Karpas-422 (cell line): Measurements from ENCODE around the gene CDC5L. TPM values are rescaled to one million over a fixed set of nuclear protein-coding genes. Genes with fewer than 3 reads are reported as not detected.

Experiments used
- DNase-seq: peaks from one replicate; pipeline ENCODE4 v3.0.0-alpha.2; 2015
- H2AFZ ChIP-seq: fragments of 200-600 bp; sonication (generic); 2 replicates; pipeline ENCODE4 v1.6.1; 2014; ENCODE audit warnings: antibody characterized with exemption, low read length, mixed read lengths
- H3K27ac ChIP-seq: fragments of 200-600 bp; sonication (generic); 2 replicates; pipeline ENCODE4 v1.5.1; 2014; ENCODE audit warnings: mild to moderate bottlenecking, low read length, moderate library complexity
- H3K27me3 ChIP-seq: fragments of 200-600 bp; sonication (generic); 2 replicates; pipeline ENCODE4 v1.6.1; 2014; ENCODE audit warnings: low read length, mixed read lengths
- H3K36me3 ChIP-seq: fragments of 200-600 bp; sonication (generic); 2 replicates; pipeline ENCODE4 v1.6.1; 2014; ENCODE audit warnings: low read length, mixed read lengths; ENCODE audit not compliant: insufficient read depth
- H3K4me1 ChIP-seq: fragments of 200-600 bp; sonication (generic); 2 replicates; pipeline ENCODE4 v1.6.1; 2014; ENCODE audit warnings: mild to moderate bottlenecking, low read length, mixed read lengths
- H3K4me2 ChIP-seq: fragments of 200-600 bp; sonication (generic); 2 replicates; pipeline ENCODE4 v1.6.1; 2014; ENCODE audit warnings: low read length, low read depth, mild to moderate bottlenecking; ENCODE audit not compliant: poor library complexity, severe bottlenecking
- H3K4me3 ChIP-seq: fragments of 200-600 bp; sonication (generic); 2 replicates; pipeline ENCODE4 v1.5.1; 2014; ENCODE audit warnings: mild to moderate bottlenecking, antibody characterized with exemption, low read length, mixed read lengths
- H3K79me2 ChIP-seq: fragments of 200-600 bp; sonication (generic); 2 replicates; pipeline ENCODE4 v1.6.1; 2014; ENCODE audit warnings: mild to moderate bottlenecking, low read length, mixed read lengths
- H3K9ac ChIP-seq: fragments of 200-600 bp; sonication (generic); 2 replicates; pipeline ENCODE4 v1.6.0; 2014; ENCODE audit warnings: low read length
- H3K9me2 ChIP-seq: fragments of 200-600 bp; sonication (generic), shearing (Covaris generic); replicated peaks from 2 replicates; pipeline ENCODE4 v1.6.0; 2014; ENCODE audit warnings: mild to moderate bottlenecking, low read length, moderate library complexity; ENCODE audit not compliant: insufficient read depth
- H3K9me3 ChIP-seq: fragments of 300-700, 200-600 bp; sonication (generic); 2 replicates; pipeline ENCODE4 v1.6.1; 2014; ENCODE audit warnings: low read length, mixed read lengths
- H4K20me1 ChIP-seq: fragments of 200-600 bp; sonication (generic); 2 replicates; pipeline ENCODE4 v1.6.1; 2014; ENCODE audit warnings: mild to moderate bottlenecking, antibody characterized with exemption, low read length, low read depth; ENCODE audit not compliant: insufficient read depth
- total RNA-seq: library from RNA; depleted of rRNA; stranded (reverse); fragments of >200 nt; shearing (Covaris generic); gene quantifications from 2 replicates; pipeline ENCODE4 v1.2.3, GENCODE V29; 2014; ENCODE audit warnings: low replicate concordance; rRNA removed

The CDC5L gene
- 15.3 and 19.1 TPM in 2 replicates for total RNA-seq

GRCh38 chr6:44387346-44388134, at the start of gene CDC5L:
Gene CDC5L, plus strand, starts transcription at chr6:44387706. Its CDS starts 118 bp downstream, at chr6:44387824.
- Histone ChIP-seq H2AFZ (peak within 1 kb of the TSS; percentile 87), H3K9me3 (no peaks in the 10 kb centered on the region), H3K9ac (peak within 1 kb of the TSS; percentile 85), H3K9me2 (no peaks in the 10 kb centered on the region), H3K36me3 (peaks cover 20% of the 10 kb centered on the region), H3K4me3 (peak within 1 kb of the TSS; percentile 73), H3K4me2 (peak within 1 kb of the TSS; percentile 96), H3K27ac (peak within 1 kb of the TSS; percentile 83), H4K20me1 (peaks cover 24% of the 10 kb centered on the region; the same call in 1 of the 2 replicates), H3K79me2 (peaks cover 44% of the 10 kb centered on the region), H3K4me1 (peaks cover 29% of the 10 kb centered on the region), H3K27me3 (no peaks in the 10 kb centered on the region)
- DNase-seq: peak; percentile 99

GRCh38 chr6:44338228-44339122, 49.0 kb upstream of the CDC5L start:
- Histone ChIP-seq H3K4me1 (peaks cover 22% of the 10 kb centered on the region), H3K9ac (no peak overlapping the region), H2AFZ (no peak overlapping the region), H3K4me3 (no peak overlapping the region), H3K27ac (no peak overlapping the region), H3K27me3 (no peaks in the 10 kb centered on the region), H4K20me1 (no peaks in the 10 kb centered on the region), H3K36me3 (no peaks in the 10 kb centered on the region), H3K4me2 (no peak overlapping the region), H3K79me2 (no peaks in the 10 kb centered on the region), H3K9me3 (no peaks in the 10 kb centered on the region), H3K9me2 (no peaks in the 10 kb centered on the region)
- DNase-seq: peak; percentile 93

- Histone ChIP-seq H3K4me2 (no peak overlapping the region), H3K9ac (no peak overlapping the region), H3K36me3 (no peaks in the 10 kb centered on the region), H3K27me3 (no peaks in the 10 kb centered on the region), H4K20me1 (no peaks in the 10 kb centered on the region), H3K9me3 (no peaks in the 10 kb centered on the region), H3K79me2 (no peaks in the 10 kb centered on the region), H3K9me2 (no peaks in the 10 kb centered on the region), H3K4me3 (no peak overlapping the region), H3K27ac (no peak overlapping the region), H3K4me1 (peaks cover 26% of the 10 kb centered on the region), H2AFZ (no peak overlapping the region)
- no peak for DNase-seq
These were observed 48.2 kb upstream of the CDC5L start for GRCh38 chr6:44339301-44339700.

GRCh38 chr6:44339763-44340625, 47.5 kb upstream of the CDC5L start:
- no peak for DNase-seq
- H4K20me1 ChIP-seq: no peaks in the 10 kb centered on the region
- no peaks in the 10 kb centered on the region for H3K79me2 ChIP-seq
- no peaks in the 10 kb centered on the region for H3K9me2 ChIP-seq
- no peak overlapping the region for H3K27ac ChIP-seq
- H3K9ac ChIP-seq: no peak overlapping the region
- H3K27me3 ChIP-seq: no peaks in the 10 kb centered on the region
- H3K4me2 ChIP-seq: peak overlapping the region; percentile 1
- peaks cover 26% of the 10 kb centered on the region for H3K4me1 ChIP-seq
- H3K4me3 ChIP-seq: no peak overlapping the region
- H2AFZ ChIP-seq: no peak overlapping the region
- H3K36me3 ChIP-seq: no peaks in the 10 kb centered on the region
- no peaks in the 10 kb centered on the region for H3K9me3 ChIP-seq

GRCh38 chr6:44341095-44341890, 46.2 kb upstream of the CDC5L start:
- DNase-seq: no peak
- no peak overlapping the region for H2AFZ ChIP-seq
- no peaks in the 10 kb centered on the region for H3K79me2 ChIP-seq
- H3K27me3 ChIP-seq: no peaks in the 10 kb centered on the region
- peaks cover 26% of the 10 kb centered on the region for H3K4me1 ChIP-seq
- H3K27ac ChIP-seq: no peak overlapping the region
- H4K20me1 ChIP-seq: no peaks in the 10 kb centered on the region
- H3K4me2 ChIP-seq: no peak overlapping the region
- H3K36me3 ChIP-seq: no peaks in the 10 kb centered on the region
- H3K9me3 ChIP-seq: no peaks in the 10 kb centered on the region
- no peaks in the 10 kb centered on the region for H3K9me2 ChIP-seq
- H3K9ac ChIP-seq: no peak overlapping the region
- H3K4me3 ChIP-seq: no peak overlapping the region

GRCh38 chr6:44342052-44342451, 45.5 kb upstream of the CDC5L start:
- no peak overlapping the region for H3K27ac ChIP-seq
- no peaks in the 10 kb centered on the region for H3K9me3 ChIP-seq
- H3K36me3 ChIP-seq: no peaks in the 10 kb centered on the region
- no peak overlapping the region for H3K9ac ChIP-seq
- H3K4me1 ChIP-seq: peaks cover 26% of the 10 kb centered on the region
- no peak overlapping the region for H3K4me2 ChIP-seq
- H3K27me3 ChIP-seq: no peaks in the 10 kb centered on the region
- no peaks in the 10 kb centered on the region for H3K9me2 ChIP-seq
- no peaks in the 10 kb centered on the region for H3K79me2 ChIP-seq
- H4K20me1 ChIP-seq: no peaks in the 10 kb centered on the region
- DNase-seq: no peak
- H3K4me3 ChIP-seq: no peak overlapping the region
- no peak overlapping the region for H2AFZ ChIP-seq

- Histone ChIP-seq H3K9me3 (no peaks in the 10 kb centered on the region), H3K79me2 (no peaks in the 10 kb centered on the region), H3K27me3 (no peaks in the 10 kb centered on the region), H3K4me2 (peak within 1 kb of the TSS; percentile 38), H4K20me1 (no peaks in the 10 kb centered on the region), H3K36me3 (no peaks in the 10 kb centered on the region), H3K9ac (no peak within 1 kb of the TSS), H3K27ac (no peak within 1 kb of the TSS), H3K4me1 (peaks cover 26% of the 10 kb centered on the region), H3K4me3 (no peak within 1 kb of the TSS), H3K9me2 (no peaks in the 10 kb centered on the region), H2AFZ (peak within 1 kb of the TSS; percentile 90)
- no peak for DNase-seq
These were observed 45.0 kb upstream of the CDC5L start, which contains the start of gene SPATS1 for GRCh38 chr6:44342489-44342888. Gene SPATS1, plus strand, starts transcription at chr6:44342650. Its CDS starts 446 bp downstream, at chr6:44343096.
